CD14-positive monocyte (primary cell): Measurements from ENCODE around the gene C10orf67. TPM values are rescaled to one million over a fixed set of nuclear protein-coding genes. Genes with fewer than 3 reads are reported as not detected.

ENCODE experiments used
- DNase-seq, 3 donors: peaks; one replicate each; pipeline ENCODE4 v3.0.0-alpha.2; 2011 to 2022
- H2AFZ ChIP-seq: 2 replicates; pipeline ENCODE4 v1.6.0; 2012; ENCODE audit warnings: mild to moderate bottlenecking, low read depth, low read length, inconsistent platforms; ENCODE audit not compliant: insufficient read depth, poor library complexity, severe bottlenecking
- H3K27ac ChIP-seq, 2 donors: 1 replicate in 1 of 2; 2 replicates in 1 of 2; pipeline ENCODE4 v1.5.1; 2012 to 2013; ENCODE audit warnings: low read length in 2 of 2, control low read depth in 1 of 2, inconsistent platforms in 1 of 2, low read depth in 1 of 2, mild to moderate bottlenecking in 1 of 2
- H3K27me3 ChIP-seq, 2 donors: one replicate each; pipeline versions ENCODE4 v1.6.0 to v1.6.1; 2011 to 2013; ENCODE audit warnings: low read length in 2 of 2; ENCODE audit not compliant: control insufficient read depth in 2 of 2, insufficient read depth in 2 of 2
- H3K36me3 ChIP-seq, 2 donors: replicated peaks in 1 of 2; 1 replicate in 1 of 2; 2 replicates in 1 of 2; pipeline versions ENCODE4 v1.5.1 to v1.6.1; 2012 to 2013; ENCODE audit warnings: low read length in 2 of 2, control low read depth in 1 of 2, inconsistent platforms in 1 of 2, mild to moderate bottlenecking in 1 of 2; ENCODE audit not compliant: insufficient read depth in 2 of 2, control insufficient read depth in 1 of 2
- H3K4me1 ChIP-seq, 2 donors: 1 replicate in 1 of 2; 2 replicates in 1 of 2; pipeline versions ENCODE4 v1.5.1 to v1.6.1; 2012 to 2013; ENCODE audit warnings: low read length in 2 of 2, control low read depth in 1 of 2, inconsistent platforms in 1 of 2, mild to moderate bottlenecking in 1 of 2, moderate library complexity in 1 of 2; ENCODE audit not compliant: insufficient read depth in 2 of 2, control insufficient read depth in 1 of 2
- H3K4me2 ChIP-seq: replicated peaks from 2 replicates; pipeline ENCODE3; 2012; ENCODE audit warnings: low read length, moderate library complexity, mild to moderate bottlenecking; ENCODE audit not compliant: poor library complexity, severe bottlenecking; ENCODE audit errors: extremely low read depth
- H3K4me3 ChIP-seq, 3 experiments: fragments of 200-600 bp in 1 of 3; sonication (generic) in 1 of 3; replicated peaks in 1 of 3; 1 replicate in 2 of 3; 2 replicates in 1 of 3; pipeline ENCODE4 v1.5.1; 2011 to 2013; ENCODE audit warnings: low read length in 3 of 3, mild to moderate bottlenecking in 3 of 3, control low read depth in 2 of 3, low read depth in 2 of 3, inconsistent platforms in 1 of 3, moderate library complexity in 1 of 3
- H3K79me2 ChIP-seq: 2 replicates; pipeline ENCODE4 v1.6.0; 2012; ENCODE audit warnings: mild to moderate bottlenecking, control low read depth, inconsistent platforms, low read length, moderate library complexity; ENCODE audit not compliant: insufficient read depth
- H3K9ac ChIP-seq: 2 replicates; pipeline ENCODE4 v1.6.0; 2017; ENCODE audit warnings: low read length, mild to moderate bottlenecking; ENCODE audit not compliant: insufficient read depth, poor library complexity, severe bottlenecking
- H3K9me3 ChIP-seq, 2 donors: replicated peaks in 1 of 2; 1 replicate in 1 of 2; 2 replicates in 1 of 2; pipeline versions ENCODE4 v1.5.1 to v1.6.1; 2012 to 2013; ENCODE audit warnings: low read length in 2 of 2, control low read depth in 1 of 2; ENCODE audit not compliant: control insufficient read depth in 1 of 2, insufficient read depth in 1 of 2
- H4K20me1 ChIP-seq: 2 replicates; pipeline ENCODE4 v1.6.0; 2012; ENCODE audit warnings: mild to moderate bottlenecking, low read length, control low read depth, moderate library complexity; ENCODE audit not compliant: insufficient read depth
- H3K27ac Mint-ChIP-seq, 7 donors: one replicate each; pipeline ENCODE4 v1.8.0; 2020; ENCODE audit warnings: mild to moderate bottlenecking in 7 of 7, mixed read lengths in 7 of 7, moderate library complexity in 6 of 7, inconsistent platforms in 2 of 7
- H3K27me3 Mint-ChIP-seq, 3 donors: one replicate each; pipeline ENCODE4 v1.8.0; 2021 to 2022; ENCODE audit warnings: low read depth in 3 of 3, mild to moderate bottlenecking in 3 of 3, mixed read lengths in 3 of 3, moderate library complexity in 3 of 3, inconsistent platforms in 1 of 3
- H3K36me3 Mint-ChIP-seq, 2 donors: one replicate each; pipeline ENCODE4 v1.8.0; 2020; ENCODE audit warnings: mixed read lengths in 2 of 2, inconsistent platforms in 1 of 2, mild to moderate bottlenecking in 1 of 2
- H3K4me1 Mint-ChIP-seq: one replicate; pipeline ENCODE4 v1.8.0; 2020; ENCODE audit warnings: mild to moderate bottlenecking, mixed read lengths
- H3K4me3 Mint-ChIP-seq, 2 donors: one replicate each; pipeline ENCODE4 v1.8.0; 2020; ENCODE audit warnings: mild to moderate bottlenecking in 2 of 2, mixed read lengths in 2 of 2, moderate library complexity in 1 of 2
- H3K9me3 Mint-ChIP-seq, 7 donors: one replicate each; pipeline ENCODE4 v1.8.0; 2020 to 2022; ENCODE audit warnings: mixed read lengths in 7 of 7, mild to moderate bottlenecking in 6 of 7, moderate library complexity in 6 of 7, inconsistent platforms in 2 of 7
- CTCF ChIP-seq: fragments of 200-600 bp; IDR thresholded peaks from one replicate; pipeline ENCODE4 v1.8.0; 2022; ENCODE audit warnings: antibody characterized with exemption, mild to moderate bottlenecking
- WGBS: methylation state at CpG from one replicate; pipeline ENCODE4 v1.1.5; 2013; ENCODE audit warnings: missing lambda C conversion rate; ENCODE audit not compliant: insufficient coverage; 5-methylcytosine and 5-hydroxymethylcytosine counted together
- intact Hi-C, 2 donors: fragments of 100-400 bp; cut with micrococcal nuclease; formaldehyde crosslinking; loops; one replicate each; pipeline versions ENCODE4 v1.15.0 to v1.15.1; 2023
- polyA plus RNA-seq, 3 donors: library from polyadenylated mRNA; depleted of rRNA in 1 of 3; unstranded in 2 of 3; stranded (reverse) in 1 of 3; fragments of 300-500 nt in 2 of 3; fragments of >200 nt in 1 of 3; fragmentation: Illumina TruSeq in 2 of 3; gene quantifications; 1 replicate in 2 of 3; 2 replicates in 1 of 3; pipeline ENCODE4 v1.2.3, GENCODE V29; 2012 to 2021

Gene C10orf67
- polyA plus RNA-seq, 3 donors = not detected

- no peak overlapping the region for H3K27ac ChIP-seq
- TF ChIP-seq CTCF = no peak
- H3K4me3 Mint-ChIP-seq = peak overlapping the region in 1 of 2 donors; percentile 78
- 2% methylated on average over 81 of the region's 82 CpGs for WGBS
- peaks cover 41 to 76% of the 10 kb centered on the region in 2 donors for H3K27me3 ChIP-seq
- no peak overlapping the region for H3K9ac ChIP-seq
- no peaks in the 10 kb centered on the region for H3K4me1 ChIP-seq
- no peaks in the 10 kb centered on the region for H4K20me1 ChIP-seq
- no peak for DNase-seq
- no peaks in the 10 kb centered on the region for H3K79me2 ChIP-seq
- peaks cover 0 to 5% (median 0%) of the 10 kb centered on the region in 7 donors for H3K9me3 Mint-ChIP-seq
- H3K4me1 Mint-ChIP-seq = no peaks in the 10 kb centered on the region
- no peak overlapping the region for H3K27ac Mint-ChIP-seq
- H3K36me3 Mint-ChIP-seq = no peaks in the 10 kb centered on the region
- H2AFZ ChIP-seq = no peak overlapping the region
- H3K9me3 ChIP-seq = peaks cover 0 to 4% of the 10 kb centered on the region in 2 donors
- no peak overlapping the region for H3K4me2 ChIP-seq
- H3K36me3 ChIP-seq = no peaks in the 10 kb centered on the region
- intact Hi-C loops = no loop called here
- peaks cover 59 to 81% (median 61%) of the 10 kb centered on the region in 3 donors for H3K27me3 Mint-ChIP-seq
- no peak overlapping the region for H3K4me3 ChIP-seq
These were observed 171.2 kb downstream of the C10orf67 start for GRCh38 chr10:23173214-23174073.

GRCh38 chr10:23172429-23173213 lies 172.0 kb downstream of the C10orf67 start:
- no peak for TF ChIP-seq CTCF
- Histone ChIP-seq H2AFZ (no peak overlapping the region), H3K9ac (no peak overlapping the region), H3K4me1 (no peaks in the 10 kb centered on the region), H4K20me1 (no peaks in the 10 kb centered on the region), H3K9me3 (peaks cover 0 to 4% of the 10 kb centered on the region in 2 donors), H3K27me3 (peaks cover 41 to 76% of the 10 kb centered on the region in 2 donors), H3K36me3 (no peaks in the 10 kb centered on the region), H3K4me3 (no peak overlapping the region), H3K4me2 (no peak overlapping the region), H3K27ac (no peak overlapping the region), H3K79me2 (no peaks in the 10 kb centered on the region)
- intact Hi-C loops = no loop called here
- Mint-ChIP-seq H3K27ac (no peak overlapping the region), H3K9me3 (peaks cover 0 to 5% (median 0%) of the 10 kb centered on the region in 7 donors), H3K4me1 (no peaks in the 10 kb centered on the region), H3K36me3 (no peaks in the 10 kb centered on the region), H3K4me3 (peak overlapping the region in 1 of 2 donors; percentile 78), H3K27me3 (peaks cover 56 to 81% (median 66%) of the 10 kb centered on the region in 3 donors)
- 4% methylated on average over 33 of the region's 41 CpGs for WGBS
- no peak for DNase-seq
